Skeletal muscle tissue (tissue), 4 donors: ENCODE measurements around the gene HOXB4. TPM values are rescaled to one million over a fixed set of nuclear protein-coding genes. Genes with fewer than 3 reads are reported as not detected.

Source experiments
- H3K27ac ChIP-seq: one replicate; pipeline ENCODE4 v1.7.0; 2013; ENCODE audit warnings: mild to moderate bottlenecking, low read depth, low read length, inconsistent platforms
- H3K27me3 ChIP-seq, 3 donors: one replicate each; pipeline ENCODE4 v1.7.0; 2013; ENCODE audit warnings: low read length in 3 of 3; ENCODE audit not compliant: control insufficient read depth in 3 of 3, insufficient read depth in 3 of 3
- H3K36me3 ChIP-seq, 3 donors: one replicate each; pipeline ENCODE4 v1.7.0; 2013; ENCODE audit warnings: low read length in 3 of 3; ENCODE audit not compliant: control insufficient read depth in 3 of 3, insufficient read depth in 3 of 3
- H3K4me1 ChIP-seq, 3 donors: one replicate each; pipeline ENCODE4 v1.7.0; 2013; ENCODE audit warnings: low read length in 3 of 3, mild to moderate bottlenecking in 3 of 3; ENCODE audit not compliant: control insufficient read depth in 3 of 3, insufficient read depth in 3 of 3
- H3K4me3 ChIP-seq, 3 donors: one replicate each; pipeline ENCODE4 v1.7.0; 2013; ENCODE audit warnings: low read length in 3 of 3
- H3K9ac ChIP-seq, 3 donors: one replicate each; pipeline ENCODE4 v1.7.0; 2013; ENCODE audit warnings: low read length in 3 of 3, mild to moderate bottlenecking in 3 of 3, moderate library complexity in 2 of 3, low read depth in 1 of 3
- H3K9me3 ChIP-seq, 3 donors: one replicate each; pipeline ENCODE4 v1.7.0; 2013; ENCODE audit warnings: low read length in 3 of 3; ENCODE audit not compliant: control insufficient read depth in 3 of 3
- total RNA-seq: library from RNA; depleted of rRNA; stranded (reverse); fragments of >200 nt; gene quantifications from one replicate; pipeline ENCODE4 v1.2.3, GENCODE V29; 2014
- donor health status: Osteomylitis.

HOXB4 gene
- total RNA-seq, 1 donor from 2014 or later = 1.0 TPM

GRCh38 chr17:48596000-48596734, 18.0 kb upstream of the HOXB4 start:
- H3K27me3 ChIP-seq = peaks cover 86 to 94% (median 92%) of the 10 kb centered on the region in 3 donors
- peaks cover 12 to 30% (median 28%) of the 10 kb centered on the region in 3 donors for H3K4me1 ChIP-seq
- no peaks in the 10 kb centered on the region for H3K9me3 ChIP-seq
- H3K4me3 ChIP-seq = no peak overlapping the region
- H3K9ac ChIP-seq = no peak overlapping the region
- H3K27ac ChIP-seq = no peak overlapping the region
- H3K36me3 ChIP-seq = no peaks in the 10 kb centered on the region

GRCh38 chr17:48595278-48595999, 17.3 kb upstream of the HOXB4 start:
- no peak overlapping the region for H3K4me3 ChIP-seq
- no peak overlapping the region for H3K9ac ChIP-seq
- peaks cover 86 to 94% (median 92%) of the 10 kb centered on the region in 3 donors for H3K27me3 ChIP-seq
- H3K4me1 ChIP-seq = peaks cover 12 to 30% (median 28%) of the 10 kb centered on the region in 3 donors
- no peak overlapping the region for H3K27ac ChIP-seq
- H3K9me3 ChIP-seq = no peaks in the 10 kb centered on the region
- H3K36me3 ChIP-seq = no peaks in the 10 kb centered on the region

- Histone ChIP-seq H3K4me1 (peaks cover 12 to 30% (median 28%) of the 10 kb centered on the region in 3 donors), H3K36me3 (no peaks in the 10 kb centered on the region), H3K9me3 (no peaks in the 10 kb centered on the region), H3K27ac (no peak overlapping the region), H3K4me3 (no peak overlapping the region), H3K9ac (no peak overlapping the region), H3K27me3 (peaks cover 83 to 92% (median 91%) of the 10 kb centered on the region in 3 donors)
Measured at GRCh38 chr17:48594538-48595277, 16.6 kb upstream of the HOXB4 start.

- H3K27me3 ChIP-seq = peaks cover 80 to 91% (median 90%) of the 10 kb centered on the region in 3 donors
- no peaks in the 10 kb centered on the region for H3K36me3 ChIP-seq
- H3K9ac ChIP-seq = no peak overlapping the region
- peaks cover 12 to 30% (median 28%) of the 10 kb centered on the region in 3 donors for H3K4me1 ChIP-seq
- no peak overlapping the region for H3K27ac ChIP-seq
- H3K4me3 ChIP-seq = peak overlapping the region in 1 of 3 donors; percentile 62
- no peaks in the 10 kb centered on the region for H3K9me3 ChIP-seq
Measured at GRCh38 chr17:48593840-48594537, 15.8 kb upstream of the HOXB4 start.

- Histone ChIP-seq H3K9ac (peak within 1 kb of the TSS in 1 of 3 donors; percentile 45), H3K4me1 (peaks cover 12 to 30% (median 24%) of the 10 kb centered on the region in 3 donors)
Measured at GRCh38 chr17:48593126-48593829, 15.1 kb upstream of the HOXB4 start, which contains the start of gene HOXB5. HOXB5 (minus strand) TSS chr17:48593779; CDS start chr17:48593682, 97 bp downstream.

GRCh38 chr17:48592577-48592976, 14.4 kb upstream of the HOXB4 start:
- Histone ChIP-seq H3K4me3 (no peak overlapping the region), H3K27ac (no peak overlapping the region), H3K27me3 (peaks cover 67 to 91% (median 85%) of the 10 kb centered on the region in 3 donors), H3K36me3 (no peaks in the 10 kb centered on the region), H3K9me3 (no peaks in the 10 kb centered on the region), H3K4me1 (peaks cover 10 to 25% (median 17%) of the 10 kb centered on the region in 3 donors), H3K9ac (no peak overlapping the region)

More at GRCh38 chr17:48593126-48593829, 15.1 kb upstream of the HOXB4 start, which contains the start of gene HOXB5:
- H3K4me3 ChIP-seq = peak within 1 kb of the TSS; percentile 11 to 62 (median 45)
- no peak within 1 kb of the TSS for H3K27ac ChIP-seq
- no peaks in the 10 kb centered on the region for H3K9me3 ChIP-seq
- peaks cover 74 to 91% (median 86%) of the 10 kb centered on the region in 3 donors for H3K27me3 ChIP-seq
- H3K36me3 ChIP-seq = no peaks in the 10 kb centered on the region

- H3K4me1 ChIP-seq = peaks cover 6 to 24% (median 12%) of the 10 kb centered on the region in 3 donors
- H3K9me3 ChIP-seq = no peaks in the 10 kb centered on the region
- peaks cover 66 to 91% (median 84%) of the 10 kb centered on the region in 3 donors for H3K27me3 ChIP-seq
- H3K27ac ChIP-seq = no peak overlapping the region
- no peak overlapping the region for H3K4me3 ChIP-seq
- no peak overlapping the region for H3K9ac ChIP-seq
- H3K36me3 ChIP-seq = no peaks in the 10 kb centered on the region
Measured at GRCh38 chr17:48592057-48592514, 13.9 kb upstream of the HOXB4 start.

GRCh38 chr17:48591255-48592056, 13.3 kb upstream of the HOXB4 start:
- no peaks in the 10 kb centered on the region for H3K36me3 ChIP-seq
- no peak overlapping the region for H3K9ac ChIP-seq
- H3K9me3 ChIP-seq = no peaks in the 10 kb centered on the region
- no peak overlapping the region for H3K27ac ChIP-seq
- no peak overlapping the region for H3K4me3 ChIP-seq
- H3K4me1 ChIP-seq = peaks cover 6 to 22% (median 10%) of the 10 kb centered on the region in 3 donors
- H3K27me3 ChIP-seq = peaks cover 64 to 91% (median 84%) of the 10 kb centered on the region in 3 donors
